HG02973 (cell line): ENCODE data around the gene TARBP2.

Experiments used
- ATAC-seq: cut with Tn5 transposase; IDR thresholded peaks from one replicate; pipeline ENCODE4 v1.9.1; 2021; ENCODE audit warnings: moderate library complexity; ENCODE audit not compliant: unreplicated experiment

The TARBP2 gene, protein sequence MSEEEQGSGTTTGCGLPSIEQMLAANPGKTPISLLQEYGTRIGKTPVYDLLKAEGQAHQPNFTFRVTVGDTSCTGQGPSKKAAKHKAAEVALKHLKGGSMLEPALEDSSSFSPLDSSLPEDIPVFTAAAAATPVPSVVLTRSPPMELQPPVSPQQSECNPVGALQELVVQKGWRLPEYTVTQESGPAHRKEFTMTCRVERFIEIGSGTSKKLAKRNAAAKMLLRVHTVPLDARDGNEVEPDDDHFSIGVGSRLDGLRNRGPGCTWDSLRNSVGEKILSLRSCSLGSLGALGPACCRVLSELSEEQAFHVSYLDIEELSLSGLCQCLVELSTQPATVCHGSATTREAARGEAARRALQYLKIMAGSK

DNA sequence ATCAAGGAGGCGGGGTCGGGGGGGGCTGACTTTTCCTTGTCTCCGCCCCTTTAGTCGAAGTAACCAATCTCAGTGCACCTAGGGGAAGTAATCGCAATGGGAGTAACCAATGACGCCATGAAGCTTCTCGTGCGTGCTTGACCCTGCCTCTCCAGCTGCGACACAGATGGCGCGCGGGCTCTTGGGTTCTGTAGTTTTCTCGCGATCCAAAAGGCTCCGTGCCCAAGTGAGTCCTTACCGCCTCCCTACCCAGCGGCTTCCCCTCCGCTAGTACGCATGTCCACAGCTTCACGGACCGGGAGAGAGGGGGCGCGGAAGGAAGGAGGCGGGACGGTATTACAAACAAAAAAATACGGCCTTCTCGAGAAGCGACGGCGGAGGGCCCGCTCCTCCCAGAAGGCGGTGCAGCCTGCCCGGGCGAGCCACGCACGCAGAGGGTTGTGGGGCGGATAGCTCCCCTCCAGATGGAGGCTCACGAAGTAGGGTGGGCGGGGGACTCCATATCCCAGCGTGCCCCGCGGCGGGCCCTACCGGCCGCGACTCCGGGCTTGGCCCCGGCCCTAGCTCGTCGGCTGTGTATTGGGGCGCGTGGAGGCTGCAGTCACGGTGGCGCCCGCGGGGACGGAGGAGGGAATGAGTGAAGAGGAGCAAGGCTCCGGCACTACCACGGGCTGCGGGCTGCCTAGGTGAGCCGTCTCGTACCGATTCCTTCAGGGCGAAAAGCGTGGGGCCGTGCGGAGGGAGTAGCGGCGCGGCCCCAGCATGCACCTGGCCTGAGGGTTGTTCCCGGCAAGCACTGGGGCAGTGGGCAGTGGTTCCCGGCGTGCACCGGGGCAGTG, at the start of gene TARBP2:
Gene TARBP2, plus strand, starts transcription at position 508 of the 839 bp plus-strand sequence. Its CDS starts 126 bp downstream, at position 634.
- peak; percentile 71 for ATAC-seq

DNA sequence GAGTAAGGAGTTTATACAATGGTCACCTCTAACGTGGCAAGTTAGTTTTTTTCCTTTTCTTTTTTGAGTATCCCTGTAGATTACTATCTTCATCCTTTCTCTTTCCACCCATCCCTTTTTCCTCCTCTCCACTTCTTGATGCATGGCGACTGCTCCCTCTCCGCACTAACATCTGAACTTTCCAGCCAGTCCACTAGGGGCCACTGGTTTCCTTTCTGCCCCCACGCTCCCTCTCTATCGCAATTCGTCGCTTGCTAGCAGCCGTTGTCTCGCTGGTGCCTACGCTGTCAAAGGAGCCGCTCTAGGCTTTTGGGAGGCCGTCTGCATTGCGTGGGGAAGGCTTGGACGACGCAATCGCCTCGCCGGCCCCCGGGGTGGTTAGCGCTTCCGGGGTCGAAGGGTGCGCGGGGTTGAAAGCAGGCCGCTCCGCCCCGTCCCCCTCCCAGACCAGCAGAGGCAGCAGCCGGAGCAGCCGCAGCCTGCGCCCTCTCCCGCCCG, 49.4 kb upstream of the TARBP2 start, which contains the start of gene PCBP2:
Gene PCBP2, plus strand, starts transcription at position 442 of the 498 bp plus-strand sequence. CDS start 2,699 bp downstream, outside the sequence.
- peak; percentile 90 for ATAC-seq

DNA sequence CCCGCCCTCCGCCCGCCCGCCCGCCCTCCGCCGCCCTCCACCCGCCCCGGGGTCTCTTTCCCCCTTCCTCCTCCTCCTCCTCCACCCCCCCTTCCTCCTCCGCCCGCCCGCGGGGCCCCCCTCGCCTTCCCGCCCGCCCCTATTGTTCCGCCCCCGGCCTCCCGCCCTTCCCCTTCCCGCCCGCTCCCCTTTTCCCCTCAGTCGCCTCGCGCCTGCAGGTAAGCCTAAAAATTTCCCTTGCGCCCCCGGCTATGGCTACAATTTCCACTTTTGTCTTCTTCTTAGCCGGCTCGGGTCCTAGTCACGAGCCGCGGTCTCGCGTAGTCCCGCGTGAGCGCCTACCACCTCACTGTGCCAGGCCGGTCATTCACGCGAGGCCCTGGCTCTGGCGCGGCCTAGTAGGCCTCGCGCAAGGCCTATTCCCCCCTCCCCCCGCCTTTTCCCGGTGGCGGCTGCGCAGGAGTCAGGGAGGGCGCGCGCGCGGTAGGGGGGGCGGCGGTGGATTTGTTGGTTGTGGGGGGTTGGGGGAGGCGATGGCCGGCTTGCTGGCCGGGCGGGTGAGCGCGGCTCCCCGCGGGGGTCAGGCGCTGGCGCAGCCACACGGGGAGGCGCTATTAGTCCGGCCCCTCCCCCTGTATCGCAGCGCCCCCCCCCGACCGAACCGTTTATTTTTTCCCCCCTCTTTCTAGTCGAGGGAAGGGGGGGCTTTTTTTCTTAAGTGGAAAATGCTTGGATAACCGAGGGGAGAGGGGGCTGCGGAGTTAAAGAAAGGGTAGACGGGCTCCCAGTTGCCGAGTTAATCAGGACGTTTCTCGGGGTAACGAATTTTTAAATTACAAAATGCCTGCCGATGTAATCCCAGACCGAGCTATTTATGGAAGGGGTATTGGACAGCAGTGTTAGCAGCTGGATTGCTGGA, 48.7 kb upstream of the TARBP2 start:
- ATAC-seq: peak; percentile 3

DNA sequence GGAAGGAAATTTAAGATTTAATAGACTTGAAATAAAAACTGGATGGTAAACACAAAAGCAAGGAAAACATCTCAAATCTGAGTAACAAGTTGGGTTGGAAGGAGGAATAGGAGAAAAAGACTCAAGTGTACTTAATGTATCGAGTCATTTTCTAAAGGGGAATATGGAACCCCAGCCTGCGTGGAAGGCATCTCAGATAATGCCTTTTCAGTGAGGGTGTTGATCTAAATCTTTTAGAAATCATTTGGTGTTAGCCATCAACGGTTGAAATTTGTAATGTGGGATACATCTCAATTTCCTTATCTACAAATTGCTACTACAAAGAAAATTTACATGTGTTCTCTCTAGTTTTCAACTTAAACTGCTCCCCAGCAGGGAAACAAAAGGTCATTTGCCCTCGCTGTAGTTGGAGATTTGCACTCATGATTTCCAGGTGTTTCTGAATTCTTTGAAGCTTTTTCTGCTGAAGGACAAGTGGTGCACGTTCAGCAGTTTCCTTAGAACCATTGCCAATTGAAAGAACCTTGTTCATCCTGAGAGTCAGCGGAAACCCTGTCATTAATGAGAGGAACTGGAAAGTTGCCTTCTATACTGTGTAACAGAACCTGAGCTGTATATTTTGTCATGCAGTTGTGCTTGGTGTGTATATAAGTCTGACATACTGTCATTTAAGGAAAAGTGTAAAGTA, 47.0 kb upstream of the TARBP2 start:
- no peak for ATAC-seq

DNA sequence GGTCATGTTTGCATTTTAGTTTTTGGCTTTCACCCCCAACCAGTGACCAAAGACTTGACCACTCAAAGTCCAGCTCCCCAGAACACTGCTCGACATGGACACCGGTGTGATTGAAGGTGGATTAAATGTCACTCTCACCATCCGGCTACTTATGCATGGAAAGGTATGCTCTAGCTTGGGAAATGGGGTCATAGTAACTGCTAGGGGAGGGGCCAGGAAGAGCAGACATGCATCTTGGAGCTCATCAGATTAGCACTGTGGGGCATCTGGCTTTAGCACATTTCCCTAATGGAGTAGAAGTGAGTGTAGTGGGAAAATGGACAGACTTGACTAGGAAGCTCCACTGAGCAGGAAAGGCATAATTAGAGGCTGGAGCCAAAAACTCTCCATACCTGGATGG, 46.4 kb upstream of the TARBP2 start:
- no peak for ATAC-seq

DNA sequence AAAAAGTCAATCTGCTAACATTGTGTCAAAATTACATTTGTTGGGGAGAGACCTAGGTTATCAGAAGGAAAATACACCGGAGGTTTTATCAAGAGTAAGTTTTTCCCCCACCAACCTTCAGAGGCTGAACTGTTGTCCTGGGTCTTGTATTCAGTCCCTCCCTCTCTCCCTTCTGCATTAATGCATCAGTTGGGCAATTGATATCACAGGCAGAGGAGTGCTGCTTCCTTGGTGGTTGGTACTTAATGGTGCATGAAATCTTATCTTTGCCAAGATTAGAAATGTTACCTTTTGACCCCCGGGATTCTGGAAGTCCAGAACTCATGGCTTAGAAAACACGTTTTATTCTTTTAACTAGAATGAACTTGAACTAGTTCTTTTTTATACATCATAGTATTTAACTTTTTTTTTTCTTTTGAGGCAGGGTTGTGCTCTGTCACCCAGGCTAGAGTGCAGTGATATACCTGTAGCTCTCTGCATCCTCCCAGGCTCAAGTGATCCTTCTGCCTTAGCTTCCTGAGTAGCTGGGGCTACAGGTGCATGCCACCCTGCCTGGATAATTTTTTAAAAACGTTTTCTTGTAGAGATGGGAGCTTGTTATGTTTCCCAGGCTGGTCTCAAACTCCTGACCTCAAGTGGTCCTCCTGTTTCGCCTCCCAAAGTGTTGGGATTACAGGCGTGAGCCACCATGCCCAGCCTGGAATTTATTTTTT, 44.3 kb upstream of the TARBP2 start:
- no peak for ATAC-seq

DNA sequence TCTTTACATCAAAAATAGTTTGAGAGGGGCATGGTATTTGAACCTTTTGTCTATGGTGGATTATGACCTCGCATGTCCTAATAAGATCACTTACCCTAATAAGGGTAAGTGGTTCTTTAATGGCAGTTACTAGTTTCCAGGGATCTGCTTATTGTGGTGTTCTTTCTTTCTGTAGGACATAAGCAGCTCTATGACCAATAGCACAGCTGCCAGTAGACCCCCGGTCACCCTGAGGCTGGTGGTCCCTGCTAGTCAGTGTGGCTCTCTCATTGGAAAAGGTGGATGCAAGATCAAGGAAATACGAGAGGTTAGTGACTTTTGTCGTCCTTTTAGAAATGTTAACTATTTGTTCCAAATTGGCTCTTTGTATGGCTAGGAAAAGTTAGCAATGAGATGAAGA, 42.0 kb upstream of the TARBP2 start:
- no peak for ATAC-seq

DNA sequence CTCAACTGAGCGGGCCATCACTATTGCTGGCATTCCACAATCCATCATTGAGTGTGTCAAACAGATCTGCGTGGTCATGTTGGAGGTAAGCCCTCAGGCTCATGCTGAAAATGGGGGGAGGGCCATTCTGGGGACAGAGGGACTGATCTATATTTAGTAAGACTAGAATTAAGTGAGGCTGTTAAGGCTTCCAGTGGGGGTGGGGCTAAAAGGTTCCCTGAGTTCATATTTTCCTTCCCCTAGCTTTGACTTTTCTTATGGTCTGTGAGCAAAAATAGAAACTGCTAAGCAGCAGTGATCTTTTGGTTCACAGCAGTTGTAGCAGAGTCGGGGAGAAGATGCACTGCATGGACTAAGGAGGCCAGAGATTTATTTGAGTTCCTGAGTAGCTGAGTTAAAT, 40.0 kb upstream of the TARBP2 start:
- ATAC-seq: no peak

DNA sequence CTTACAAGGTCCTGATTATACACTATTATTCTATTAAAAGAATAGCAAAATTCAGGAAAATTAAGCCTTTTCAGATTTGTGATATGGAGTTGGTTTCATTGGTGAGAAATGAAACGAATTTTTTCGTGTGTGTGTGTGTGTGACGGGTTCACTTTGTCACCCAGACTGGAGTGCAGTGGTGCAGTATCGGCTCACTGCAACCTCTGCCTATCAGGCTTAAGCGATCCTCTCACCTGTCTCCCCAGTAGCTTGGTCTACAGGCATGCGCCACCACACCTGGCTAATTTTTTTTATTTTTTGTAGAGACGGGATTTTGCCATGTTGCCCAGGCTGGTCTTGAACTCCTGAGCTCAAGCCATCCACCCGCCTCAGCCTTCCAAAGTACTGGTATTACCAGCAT, 39.5 kb upstream of the TARBP2 start:
- ATAC-seq: no peak

DNA sequence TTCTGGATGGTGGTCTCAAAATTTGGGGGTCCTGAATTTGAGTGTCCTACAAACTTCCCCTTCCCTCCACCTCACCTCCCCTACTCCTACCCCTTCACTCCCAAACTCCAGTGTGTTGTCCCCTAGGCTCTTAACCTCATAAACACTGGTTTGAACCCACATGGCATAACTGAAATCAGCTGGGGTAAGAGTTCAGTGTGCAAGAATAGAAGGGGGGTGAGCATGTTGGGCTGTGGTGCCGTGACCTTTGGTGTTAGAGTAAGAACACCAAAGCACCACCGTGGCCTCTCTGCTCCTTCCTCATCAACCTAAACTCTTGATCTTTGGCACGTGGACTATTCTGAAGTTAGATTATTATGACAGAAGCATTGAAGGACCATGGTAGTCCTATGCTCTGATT, 38.1 kb upstream of the TARBP2 start:
- no peak for ATAC-seq

DNA sequence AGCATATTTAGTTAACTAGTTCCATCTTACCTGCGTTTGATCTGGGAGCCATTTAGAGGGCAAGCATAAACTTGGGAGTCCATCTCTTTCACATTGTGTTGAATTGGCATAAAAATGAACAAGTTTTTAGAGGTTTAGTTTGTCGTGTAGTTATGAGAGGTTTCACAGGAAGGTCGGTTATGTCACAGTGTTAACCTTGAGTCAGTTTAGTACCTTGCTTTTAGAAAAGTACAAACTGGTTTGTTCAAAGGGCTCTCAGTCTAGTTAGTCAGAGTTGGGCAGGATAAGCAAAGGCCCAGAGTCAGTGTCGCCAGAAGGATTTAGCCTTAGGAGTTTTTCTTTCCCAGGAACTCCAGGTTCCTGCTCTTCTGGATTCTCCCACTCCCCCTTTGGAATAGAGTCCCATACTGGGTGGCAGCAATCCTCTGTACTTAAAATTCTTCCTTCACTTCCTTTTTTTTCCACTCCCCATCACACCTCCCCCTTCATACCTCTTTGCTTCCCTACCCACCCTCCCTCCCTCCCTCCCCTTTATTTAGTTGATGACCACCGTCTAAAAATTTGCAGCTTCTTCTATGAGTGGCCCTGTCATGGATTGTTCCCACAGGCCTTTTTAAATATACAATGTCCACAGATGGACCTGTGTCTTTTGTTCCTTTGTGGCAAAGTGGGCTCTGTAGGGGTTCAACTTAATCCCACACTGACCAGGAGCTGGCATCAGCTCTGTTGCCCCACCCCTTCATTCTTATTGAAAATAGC, 37.1 kb upstream of the TARBP2 start:
- ATAC-seq: no peak

DNA sequence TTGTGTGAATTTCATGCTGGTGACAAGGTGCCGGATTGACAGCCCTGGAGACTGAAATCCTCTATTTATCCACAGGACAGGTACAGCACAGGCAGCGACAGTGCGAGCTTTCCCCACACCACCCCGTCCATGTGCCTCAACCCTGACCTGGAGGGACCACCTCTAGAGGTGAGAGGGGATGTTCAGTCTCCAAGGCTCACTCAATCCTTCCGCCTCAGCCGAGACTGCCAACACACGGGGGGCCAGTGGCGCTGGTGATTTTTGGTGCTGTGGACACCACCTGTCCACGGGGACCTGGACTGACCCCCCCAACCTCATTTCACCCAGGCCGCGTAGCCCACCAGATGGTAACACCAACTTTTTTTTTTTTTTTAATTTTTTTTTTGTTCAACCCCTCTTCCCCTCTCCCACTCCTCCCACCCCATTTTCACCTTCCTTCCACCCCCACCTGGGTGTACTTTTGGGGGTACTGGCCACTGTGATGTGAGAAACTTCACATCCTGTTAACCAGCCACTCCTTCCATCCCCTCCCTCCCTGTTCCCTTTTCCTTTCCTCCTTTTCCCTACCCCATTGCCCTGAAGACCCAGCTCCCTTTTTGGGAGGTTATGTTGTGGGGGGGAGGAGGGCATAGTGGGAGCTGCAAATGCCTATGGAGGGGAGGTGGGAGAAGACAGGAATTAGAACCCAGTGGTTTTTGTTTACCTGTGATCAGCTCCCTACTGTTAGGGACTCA, 36.2 kb upstream of the TARBP2 start:
- ATAC-seq: no peak

DNA sequence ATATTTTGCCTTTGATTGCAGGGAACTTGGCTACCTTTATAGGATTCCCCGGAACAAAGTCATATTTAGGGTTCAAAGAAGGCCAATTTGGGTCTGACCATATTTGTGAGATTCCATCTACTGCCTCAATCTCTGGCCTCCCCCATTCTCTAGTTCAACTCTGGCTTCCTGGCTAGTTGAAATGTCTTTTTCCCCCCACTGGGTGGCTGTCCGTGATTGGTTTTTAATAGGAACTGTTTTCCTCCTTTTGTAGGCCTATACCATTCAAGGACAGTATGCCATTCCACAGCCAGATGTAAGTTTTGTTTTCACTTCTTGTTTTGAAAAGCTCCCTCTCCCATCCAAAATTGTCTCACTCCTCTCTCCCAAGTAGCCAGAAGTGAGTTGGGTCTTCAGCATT, 35.4 kb upstream of the TARBP2 start:
- ATAC-seq: no peak

DNA sequence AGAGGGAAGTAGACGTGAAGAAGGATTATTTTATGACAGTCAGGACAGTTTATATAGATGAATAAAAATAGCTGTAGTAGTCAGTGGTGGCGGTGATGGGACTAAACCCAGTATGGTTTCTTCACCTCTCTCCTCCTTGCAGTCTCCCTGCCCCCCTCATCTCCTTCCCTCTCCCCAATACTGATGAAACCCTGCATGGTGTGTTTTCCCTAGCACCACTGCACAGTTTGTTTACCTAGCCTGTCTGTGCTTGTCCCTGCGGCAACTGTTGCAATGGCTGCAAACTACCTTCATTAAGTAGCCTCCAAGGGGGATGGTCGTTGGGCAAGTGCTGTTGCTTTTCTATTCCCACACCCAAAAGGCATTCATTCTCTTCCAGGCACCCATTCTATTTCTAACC, 34.4 kb upstream of the TARBP2 start:
- no peak for ATAC-seq

DNA sequence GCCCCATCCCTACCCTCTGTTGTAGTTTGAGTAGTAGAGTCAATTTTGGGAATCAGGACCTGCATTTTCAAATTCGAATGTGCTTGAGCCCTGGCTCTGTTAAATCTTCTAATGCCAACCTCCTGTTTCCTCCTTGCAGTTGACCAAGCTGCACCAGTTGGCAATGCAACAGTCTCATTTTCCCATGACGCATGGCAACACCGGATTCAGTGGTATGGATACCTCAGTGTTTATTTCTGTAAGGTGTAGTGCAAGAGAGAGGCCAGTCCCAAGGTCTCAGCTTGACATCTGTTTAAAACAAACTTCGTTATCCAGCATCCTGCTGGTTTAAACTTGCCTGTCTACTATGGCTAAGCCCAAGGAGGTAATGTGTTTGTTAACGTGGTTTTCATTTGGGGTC, 34.0 kb upstream of the TARBP2 start:
- ATAC-seq: no peak

DNA sequence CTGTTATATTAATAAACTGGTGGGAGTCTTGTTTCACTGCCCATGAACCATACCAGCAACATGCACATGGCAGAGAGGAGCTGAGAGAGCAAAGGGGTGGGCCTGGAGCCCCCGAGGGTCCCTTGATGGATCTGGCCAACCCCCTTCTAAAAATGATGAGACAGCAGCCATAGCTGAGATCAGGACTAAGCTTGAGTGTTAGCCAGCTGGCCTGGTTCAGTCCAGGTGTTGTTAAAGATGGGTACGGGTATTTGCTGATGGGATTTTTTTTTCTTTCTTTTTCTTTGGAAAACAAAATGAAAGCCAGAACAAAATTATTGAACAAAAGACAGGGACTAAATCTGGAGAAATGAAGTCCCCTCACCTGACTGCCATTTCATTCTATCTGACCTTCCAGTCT, 33.2 kb upstream of the TARBP2 start:
- ATAC-seq: no peak

DNA sequence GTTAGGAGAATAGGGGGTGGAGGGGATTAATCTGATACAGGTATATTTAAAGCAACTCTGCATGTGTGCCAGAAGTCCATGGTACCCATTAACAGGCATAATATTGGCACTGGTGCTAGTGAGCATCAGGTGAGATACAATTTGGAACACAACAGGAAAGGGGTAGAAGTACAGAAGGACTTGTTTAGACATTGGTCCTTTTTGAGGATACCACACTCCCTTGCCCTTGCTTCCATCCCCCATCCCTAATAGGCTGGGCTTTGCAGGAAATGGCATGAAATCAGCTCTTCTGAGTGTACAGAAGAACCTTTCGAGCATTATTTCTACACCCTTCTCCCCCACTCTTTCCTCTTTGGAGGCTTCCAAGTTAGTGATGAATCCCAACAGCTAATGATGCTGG, 32.8 kb upstream of the TARBP2 start:
- no peak for ATAC-seq

DNA sequence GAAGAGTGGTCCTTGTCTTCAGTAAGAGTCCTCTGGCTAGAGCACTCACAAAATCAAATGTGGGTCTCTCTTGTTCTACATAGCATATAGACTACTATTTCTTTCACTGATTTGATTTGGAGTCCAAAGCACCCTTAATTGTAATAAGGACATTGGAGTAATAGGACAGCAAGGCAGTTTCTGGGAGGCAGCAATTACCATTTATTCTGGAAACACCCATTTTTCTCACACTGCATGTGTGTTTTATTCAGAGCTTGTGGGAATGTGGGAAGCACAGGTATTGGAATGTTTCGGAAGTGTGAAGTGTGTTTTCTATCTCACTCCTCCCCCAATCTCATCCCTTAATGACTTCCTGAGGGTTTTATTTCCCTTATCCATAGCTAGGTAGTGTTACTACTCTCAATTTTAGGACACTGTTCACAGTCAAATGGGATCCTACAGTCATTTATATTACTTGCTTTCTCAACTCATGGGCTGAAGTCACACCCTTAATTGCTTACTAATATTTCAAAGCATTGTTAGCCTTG, 29.0 kb upstream of the TARBP2 start:
- ATAC-seq: no peak
